ENCODE results near the gene CALHM2. TPM values are rescaled to one million over a fixed set of nuclear protein-coding genes. Genes with fewer than 3 reads are reported as not detected.

CALHM2 gene
- total RNA-seq, 1 donor from 2014 or later: not detected

- H3K27me3 Mint-ChIP-seq (ENCODE audit: low read depth): peaks cover 6% of the 10 kb centered on the region
- no peak for DNase-seq (ENCODE audit: low read depth, low spot score)
- H3K4me3 Mint-ChIP-seq: no peak overlapping the region
- H3K27ac Mint-ChIP-seq (ENCODE audit: unreplicated experiment): no peak overlapping the region
- no peaks in the 10 kb centered on the region for H3K9me3 Mint-ChIP-seq
- no peaks in the 10 kb centered on the region for H3K4me1 Mint-ChIP-seq
- H3K36me3 Mint-ChIP-seq (ENCODE audit: low read depth): no peaks in the 10 kb centered on the region
- TF ChIP-seq CTCF (conservative IDR thresholded peaks at IDR 0.05): no peak
Observed at GRCh38 chr10:103466734-103467133, 14.6 kb upstream of the CALHM2 start.

- DNase-seq (ENCODE audit: low read depth, low spot score): no peak
- H3K9me3 Mint-ChIP-seq: no peaks in the 10 kb centered on the region
- no peaks in the 10 kb centered on the region for H3K4me1 Mint-ChIP-seq
- no peaks in the 10 kb centered on the region for H3K36me3 Mint-ChIP-seq (ENCODE audit: low read depth)
- peaks cover 3% of the 10 kb centered on the region for H3K27me3 Mint-ChIP-seq (ENCODE audit: low read depth)
- H3K4me3 Mint-ChIP-seq: no peak overlapping the region
- no peak overlapping the region for H3K27ac Mint-ChIP-seq (ENCODE audit: unreplicated experiment)
- no peak for TF ChIP-seq CTCF (conservative IDR thresholded peaks at IDR 0.05)
Observed at GRCh38 chr10:103465411-103466179, 13.4 kb upstream of the CALHM2 start.

GRCh38 chr10:103463499-103463898, 11.3 kb upstream of the CALHM2 start:
- H3K36me3 Mint-ChIP-seq (ENCODE audit: low read depth): no peaks in the 10 kb centered on the region
- H3K4me1 Mint-ChIP-seq: no peaks in the 10 kb centered on the region
- no peaks in the 10 kb centered on the region for H3K9me3 Mint-ChIP-seq
- no peak overlapping the region for H3K27ac Mint-ChIP-seq (ENCODE audit: unreplicated experiment)
- DNase-seq (ENCODE audit: low read depth, low spot score): no peak
- no peaks in the 10 kb centered on the region for H3K27me3 Mint-ChIP-seq (ENCODE audit: low read depth)
- no peak overlapping the region for H3K4me3 Mint-ChIP-seq
- TF ChIP-seq CTCF (conservative IDR thresholded peaks at IDR 0.05): no peak

GRCh38 chr10:103459615-103460014, 7.4 kb upstream of the CALHM2 start:
- TF ChIP-seq CTCF (conservative IDR thresholded peaks at IDR 0.05): no peak
- H3K9me3 Mint-ChIP-seq: no peaks in the 10 kb centered on the region
- no peak overlapping the region for H3K4me3 Mint-ChIP-seq
- H3K27me3 Mint-ChIP-seq (ENCODE audit: low read depth): no peaks in the 10 kb centered on the region
- H3K27ac Mint-ChIP-seq (ENCODE audit: unreplicated experiment): no peak overlapping the region
- no peak for DNase-seq (ENCODE audit: low read depth, low spot score)
- no peaks in the 10 kb centered on the region for H3K36me3 Mint-ChIP-seq (ENCODE audit: low read depth)
- H3K4me1 Mint-ChIP-seq: no peaks in the 10 kb centered on the region

GRCh38 chr10:103458720-103459119, 6.5 kb upstream of the CALHM2 start, which contains the start of gene CALHM1:
Gene CALHM1 (minus strand): TSS chr10:103458900. CDS start chr10:103458751, 149 bp downstream.
- no peak within 1 kb of the TSS for H3K4me3 Mint-ChIP-seq
- no peaks in the 10 kb centered on the region for H3K27me3 Mint-ChIP-seq (ENCODE audit: low read depth)
- H3K4me1 Mint-ChIP-seq: no peaks in the 10 kb centered on the region
- H3K36me3 Mint-ChIP-seq (ENCODE audit: low read depth): no peaks in the 10 kb centered on the region
- no peak for TF ChIP-seq CTCF (conservative IDR thresholded peaks at IDR 0.05)
- DNase-seq (ENCODE audit: low read depth, low spot score): no peak
- H3K27ac Mint-ChIP-seq (ENCODE audit: unreplicated experiment): no peak within 1 kb of the TSS
- H3K9me3 Mint-ChIP-seq: no peaks in the 10 kb centered on the region
